H1 (cell line): ENCODE data around the gene HMHB1. TPM values are rescaled to one million over a fixed set of nuclear protein-coding genes. Genes with fewer than 3 reads are reported as not detected.

ENCODE experiments used
- CTCF ChIA-PET: fragments of 300-600 bp; sonication (Branson Sonifier 250); formaldehyde crosslinking; loops from one replicate; lab custom pipeline; 2021; ENCODE audit not compliant: partially characterized antibody; lab: Charles Lee
- POLR2A ChIA-PET: fragments of 300-600 bp; sonication (Branson Sonifier 250); formaldehyde crosslinking; loops from one replicate; lab custom pipeline; 2021; ENCODE audit warnings: inconsistent platforms; ENCODE audit not compliant: partially characterized antibody; lab: Charles Lee
- DNase-seq, 2 experiments: peaks; one replicate each; pipeline versions ENCODE4 v3.0.0 to v3.0.0-alpha.2; 2010 to 2022; ENCODE audit warnings: low spot score in 2 of 2, low read depth in 1 of 2, mixed read lengths in 1 of 2
- FAIRE-seq: peaks from 2 replicates; lab custom pipeline; 2011; peaks lifted over from hg19 to GRCh38; lab: Jason Lieb, UNC
- H2AFZ ChIP-seq: 2 replicates; pipeline ENCODE4 v1.8.1; 2012; ENCODE audit warnings: low read length, inconsistent platforms
- H2AK5ac ChIP-seq: 2 replicates; pipeline ENCODE4 v1.6.1; 2013; ENCODE audit warnings: low read depth, low read length
- H2BK120ac ChIP-seq: replicated peaks from 2 replicates; pipeline ENCODE3; 2013; ENCODE audit warnings: low read depth, low read length, inconsistent platforms
- H2BK12ac ChIP-seq: 2 replicates; pipeline ENCODE4 v1.6.1; 2013; ENCODE audit warnings: low read depth, low read length
- H2BK15ac ChIP-seq: 2 replicates; pipeline ENCODE4 v1.6.1; 2013; ENCODE audit warnings: low read length
- H2BK20ac ChIP-seq: 2 replicates; pipeline ENCODE4 v1.6.1; 2013; ENCODE audit warnings: low read length
- H2BK5ac ChIP-seq: 2 replicates; pipeline ENCODE4 v1.6.1; 2013; ENCODE audit warnings: low read depth, low read length
- H3K14ac ChIP-seq: 2 replicates; pipeline ENCODE4 v1.6.1; 2013; ENCODE audit warnings: inconsistent platforms; ENCODE audit not compliant: insufficient read length
- H3K18ac ChIP-seq: 2 replicates; pipeline ENCODE4 v1.6.1; 2013; ENCODE audit warnings: low read length; ENCODE audit errors: extremely low read depth
- H3K23ac ChIP-seq: 2 replicates; pipeline ENCODE4 v1.6.1; 2013; ENCODE audit warnings: inconsistent platforms; ENCODE audit not compliant: insufficient read length
- H3K23me2 ChIP-seq: 2 replicates; pipeline ENCODE4 v1.6.1; 2013; ENCODE audit warnings: low read depth, low read length
- H3K27ac ChIP-seq: 2 replicates; pipeline ENCODE4 v1.6.1; 2011; ENCODE audit warnings: low read depth, low read length, inconsistent platforms
- H3K27me3 ChIP-seq, 4 experiments: replicated peaks in 1 of 4; 1 replicate in 1 of 4; 2 replicates in 3 of 4; pipeline versions ENCODE4 v1.6.1 to v1.8.1; 2011 to 2013; ENCODE audit warnings: low read length in 3 of 4, mild to moderate bottlenecking in 3 of 4, inconsistent platforms in 2 of 4, mixed read lengths in 2 of 4, moderate library complexity in 1 of 4; ENCODE audit not compliant: control insufficient read depth in 3 of 4, insufficient read depth in 3 of 4; ENCODE audit errors: extremely low read depth in 1 of 4
- H3K36me3 ChIP-seq, 4 experiments: 2 replicates each; pipeline versions ENCODE4 v1.6.1 to v1.8.1; 2011 to 2013; ENCODE audit warnings: mild to moderate bottlenecking in 4 of 4, low read length in 3 of 4, moderate library complexity in 2 of 4, control low read depth in 1 of 4, inconsistent platforms in 1 of 4; ENCODE audit not compliant: insufficient read depth in 4 of 4, control insufficient read depth in 2 of 4
- H3K4ac ChIP-seq: replicated peaks from 2 replicates; pipeline ENCODE3; 2013; ENCODE audit warnings: low read length, low read depth, mixed read lengths, inconsistent platforms; ENCODE audit not compliant: insufficient read length
- H3K4me1 ChIP-seq, 4 experiments: replicated peaks in 1 of 4; 1 replicate in 1 of 4; 2 replicates in 3 of 4; pipeline versions ENCODE4 v1.6.1 to v1.8.1; 2011 to 2013; ENCODE audit warnings: low read length in 3 of 4, inconsistent platforms in 2 of 4, mixed read lengths in 1 of 4; ENCODE audit not compliant: insufficient read depth in 4 of 4, control insufficient read depth in 3 of 4
- H3K4me2 ChIP-seq, 2 experiments: 2 replicates each; pipeline versions ENCODE4 v1.6.1 to v1.8.1; 2011 to 2013; ENCODE audit warnings: low read depth in 2 of 2, low read length in 2 of 2, control low read depth in 1 of 2, inconsistent platforms in 1 of 2, mild to moderate bottlenecking in 1 of 2; ENCODE audit not compliant: insufficient read depth in 1 of 2
- H3K4me3 ChIP-seq, 4 experiments: fragments of 200-600, 300-600 bp in 1 of 4; sonication (generic), shearing (Covaris generic), sonication (Bioruptor Twin) in 1 of 4; 2 replicates each; pipeline versions ENCODE4 v1.5.1 to v1.8.1; 2011 to 2016; ENCODE audit warnings: low read length in 4 of 4, low read depth in 3 of 4, control low read depth in 2 of 4, inconsistent platforms in 2 of 4, mild to moderate bottlenecking in 2 of 4, mixed read lengths in 1 of 4, moderate library complexity in 1 of 4; ENCODE audit not compliant: insufficient read depth in 2 of 4; ENCODE audit errors: extremely low read depth in 1 of 4
- H3K56ac ChIP-seq: replicated peaks from 2 replicates; pipeline ENCODE3; 2013; ENCODE audit warnings: low read depth, mild to moderate bottlenecking, mixed read lengths, low read length, inconsistent platforms; ENCODE audit not compliant: insufficient read length
- H3K79me1 ChIP-seq: 2 replicates; pipeline ENCODE4 v1.6.1; 2013; ENCODE audit warnings: low read depth, low read length, control low read depth
- H3K79me2 ChIP-seq, 2 experiments: 2 replicates each; pipeline versions ENCODE4 v1.6.1 to v1.8.1; 2012 to 2013; ENCODE audit warnings: low read length in 2 of 2, mild to moderate bottlenecking in 2 of 2, inconsistent platforms in 1 of 2; ENCODE audit not compliant: insufficient read depth in 2 of 2, control insufficient read depth in 1 of 2
- H3K9ac ChIP-seq, 4 experiments: replicated peaks in 1 of 4; 1 replicate in 1 of 4; 2 replicates in 3 of 4; pipeline versions ENCODE4 v1.6.1 to v1.8.1; 2011 to 2013; ENCODE audit warnings: low read depth in 3 of 4, low read length in 3 of 4, control low read depth in 2 of 4, mild to moderate bottlenecking in 2 of 4, moderate library complexity in 2 of 4, inconsistent platforms in 1 of 4; ENCODE audit errors: extremely low read depth in 1 of 4
- H3K9me3 ChIP-seq, 2 experiments: 2 replicates each; pipeline versions ENCODE4 v1.6.1 to v1.8.1; 2012 to 2013; ENCODE audit warnings: mild to moderate bottlenecking in 2 of 2, moderate library complexity in 2 of 2, control low read depth in 1 of 2, inconsistent platforms in 1 of 2, low read depth in 1 of 2, low read length in 1 of 2, mixed read lengths in 1 of 2; ENCODE audit not compliant: insufficient read depth in 2 of 2
- H4K20me1 ChIP-seq, 2 experiments: replicated peaks in 1 of 2; 2 replicates each; pipeline versions ENCODE3 to v1.8.1; 2011 to 2013; ENCODE audit warnings: inconsistent platforms in 2 of 2, low read length in 2 of 2, mild to moderate bottlenecking in 1 of 2; ENCODE audit not compliant: insufficient read depth in 2 of 2, control insufficient read depth in 1 of 2
- H4K5ac ChIP-seq: 2 replicates; pipeline ENCODE4 v1.6.1; 2013; ENCODE audit warnings: low read length, low read depth, mixed read lengths, inconsistent platforms; ENCODE audit not compliant: insufficient read length
- H4K8ac ChIP-seq: 2 replicates; pipeline ENCODE4 v1.8.0; 2013; ENCODE audit warnings: mild to moderate bottlenecking, moderate library complexity, low read length, inconsistent platforms; ENCODE audit not compliant: insufficient read depth; ENCODE audit errors: extremely low read depth
- H4K91ac ChIP-seq: replicated peaks from 2 replicates; pipeline ENCODE3; 2013; ENCODE audit warnings: low read length, mixed read lengths, inconsistent platforms; ENCODE audit not compliant: insufficient read length
- BACH1 ChIP-seq: IDR thresholded peaks from 2 replicates; pipeline ENCODE4 v1.6.1; 2012; ENCODE audit warnings: low read length, improper control_type of control experiment
- BRCA1 ChIP-seq: IDR thresholded peaks from 2 replicates; pipeline ENCODE4 v1.6.1; 2012; ENCODE audit warnings: low read depth, low read length, improper control_type of control experiment
- CTBP2 ChIP-seq: IDR thresholded peaks from 2 replicates; pipeline ENCODE4 v1.7.0; 2011; ENCODE audit warnings: borderline replicate concordance, mild to moderate bottlenecking, moderate library complexity, mixed read lengths, low read length; ENCODE audit not compliant: insufficient read depth, insufficient read length
- GABPA ChIP-seq: IDR thresholded peaks from 2 replicates; pipeline ENCODE4 v1.6.1; 2011; ENCODE audit warnings: mild to moderate bottlenecking, low read length, moderate library complexity, borderline replicate concordance; ENCODE audit not compliant: insufficient read depth
- GTF2F1 ChIP-seq: IDR thresholded peaks from 2 replicates; pipeline ENCODE4 v1.6.1; 2012; ENCODE audit warnings: low read depth, low read length, improper control_type of control experiment, borderline replicate concordance
- HDAC6 ChIP-seq: IDR thresholded peaks from one replicate; pipeline ENCODE4 v1.7.1; 2012; ENCODE audit warnings: low read depth, mild to moderate bottlenecking, inconsistent platforms, low read length, moderate library complexity
- JUND ChIP-seq: IDR thresholded peaks from 2 replicates; pipeline ENCODE4 v1.6.1; 2011; ENCODE audit warnings: mild to moderate bottlenecking, improper control_type of control experiment, low read length
- MAFK ChIP-seq: IDR thresholded peaks from 2 replicates; pipeline ENCODE4 v1.6.1; 2012; ENCODE audit warnings: low read depth, mild to moderate bottlenecking, improper control_type of control experiment, low read length
- NANOG ChIP-seq: IDR thresholded peaks from 2 replicates; pipeline ENCODE4 v1.6.1; 2011; ENCODE audit warnings: low read length, low read depth, mild to moderate bottlenecking, inconsistent platforms; ENCODE audit not compliant: insufficient read depth, poor library complexity, severe bottlenecking
- POLR2A ChIP-seq, 2 experiments: IDR thresholded peaks; 1 replicate in 1 of 2; 2 replicates in 1 of 2; pipeline ENCODE4 v1.6.1; 2011; ENCODE audit warnings: low read depth in 2 of 2, low read length in 2 of 2, mild to moderate bottlenecking in 2 of 2; ENCODE audit errors: control extremely low read depth in 1 of 2
- POLR2AphosphoS5 ChIP-seq: IDR thresholded peaks from 2 replicates; pipeline ENCODE4 v1.6.1; 2011; ENCODE audit warnings: low read depth, low read length
- SIX5 ChIP-seq: IDR thresholded peaks from 2 replicates; pipeline ENCODE4 v1.6.1; 2011; ENCODE audit warnings: mild to moderate bottlenecking, low read depth, low read length
- SP1 ChIP-seq: IDR thresholded peaks from 2 replicates; pipeline ENCODE4 v1.6.1; 2011; ENCODE audit warnings: low read depth, low read length
- SP2 ChIP-seq: IDR thresholded peaks from 2 replicates; pipeline ENCODE4 v1.6.1; 2012; ENCODE audit warnings: mild to moderate bottlenecking, low read length, inconsistent platforms
- SP4 ChIP-seq: IDR thresholded peaks from 2 replicates; pipeline ENCODE4 v1.6.1; 2012; ENCODE audit warnings: low read length, inconsistent platforms
- SRF ChIP-seq: IDR thresholded peaks from 2 replicates; pipeline ENCODE4 v1.6.1; 2011; ENCODE audit warnings: mild to moderate bottlenecking, low read depth, low read length, moderate library complexity
- TAF7 ChIP-seq: optimal IDR thresholded peaks from 2 replicates; pipeline ENCODE3; 2011; ENCODE audit warnings: low read depth, mild to moderate bottlenecking, inconsistent platforms, low read length, moderate library complexity, borderline replicate concordance
- WGBS, 2 experiments: shearing (Covaris generic) in 1 of 2; methylation state at CpG; one replicate each; pipeline versions ENCODE4 v1.1.6 to v1.1.7; 2013 to 2015; ENCODE audit warnings: low lambda C conversion rate in 2 of 2, mixed read lengths in 2 of 2, inconsistent platforms in 1 of 2, low coverage in 1 of 2, missing lambda C conversion rate in 1 of 2; ENCODE audit not compliant: insufficient replicate concordance in 2 of 2, insufficient coverage in 1 of 2, insufficient read length in 1 of 2; ENCODE audit errors: extremely low coverage in 1 of 2, missing lambda C conversion rate in 1 of 2; 5-methylcytosine and 5-hydroxymethylcytosine counted together
- polyA plus RNA-seq, 7 experiments: library from polyadenylated mRNA; depleted of rRNA in 3 of 7; stranded (reverse) in 5 of 7; unstranded in 2 of 7; fragments of >200 nt in 5 of 7; fragments of 200-250 nt in 2 of 7; gene quantifications; 1 replicate in 5 of 7; 2 replicates in 1 of 7; 4 replicates in 1 of 7; pipeline versions ENCODE4 v1.2.1 to v1.2.3, GENCODE V29; 2011 to 2013; ENCODE audit warnings: missing spikeins in 2 of 7, mixed read lengths in 2 of 7
- total RNA-seq: library from RNA; stranded (reverse); fragmentation: NEBNext Ultra II Directional; extraction: Animal tissue kit (Norgen Biotek cat#: 25700); gene quantifications from 2 replicates; pipeline ENCODE4 v1.2.1, GENCODE V29; 2021

Gene HMHB1
- total and polyA plus RNA-seq, 2 of the 8 experiments (the other 6 are each of a cell fraction or from before 2014, with no cell fraction given): not detected

DNA sequence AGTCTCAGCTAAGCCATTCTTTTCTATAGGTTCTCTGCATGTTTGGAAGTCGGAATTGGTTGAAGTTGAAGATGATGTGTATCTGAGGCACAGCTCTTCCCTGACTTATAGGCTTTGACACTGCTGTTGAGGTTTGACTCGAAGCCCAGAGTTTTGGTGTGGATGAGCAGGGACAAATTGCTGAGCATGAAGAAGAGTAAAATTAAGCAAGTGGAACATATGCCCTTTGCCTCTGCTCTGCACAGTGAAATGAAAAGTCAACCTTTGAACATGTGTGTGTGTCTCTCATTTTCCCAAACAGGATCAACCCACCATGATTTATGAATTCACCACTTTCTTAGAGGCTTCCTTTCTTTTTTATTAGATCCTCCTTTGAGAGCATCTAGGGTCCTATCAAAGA is 8.5 kb downstream of the HMHB1 start:
- CTCF ChIA-PET: no interaction called here
- H3K4ac ChIP-seq: no peak overlapping the region
- no peaks in the 10 kb centered on the region for H3K27me3 ChIP-seq
- no peak overlapping the region for H3K9ac ChIP-seq
- H3K4me2 ChIP-seq: no peak overlapping the region
- no peak overlapping the region for H2BK120ac ChIP-seq
- no peak for DNase-seq
- no peak overlapping the region for H3K18ac ChIP-seq
- H3K9me3 ChIP-seq: no peaks in the 10 kb centered on the region
- H4K5ac ChIP-seq: no peak overlapping the region
- H2AK5ac ChIP-seq: no peak overlapping the region
- no peak for FAIRE-seq
- H3K4me1 ChIP-seq: no peaks in the 10 kb centered on the region
- H3K23me2 ChIP-seq: no peaks in the 10 kb centered on the region
- no peak overlapping the region for H3K4me3 ChIP-seq
- no peaks in the 10 kb centered on the region for H3K79me2 ChIP-seq
- no peak overlapping the region for H2BK15ac ChIP-seq
- no peak overlapping the region for H2BK5ac ChIP-seq
- no peaks in the 10 kb centered on the region for H3K36me3 ChIP-seq
- H3K14ac ChIP-seq: no peak overlapping the region
- 0 out of 2 replicates have a peak overlapping the region, but pooled peaks have one; percentile 51 for H2AFZ ChIP-seq
- no peak overlapping the region for H2BK12ac ChIP-seq
- H3K79me1 ChIP-seq: no peaks in the 10 kb centered on the region
- H3K56ac ChIP-seq: no peak overlapping the region
- no peak overlapping the region for H4K91ac ChIP-seq
- WGBS, 2 experiments: 91% methylated on average over 2 of the region's 2 CpGs; no CpG with 5 or more reads in 1 of the 2 experiments
- no peak overlapping the region for H4K8ac ChIP-seq
- H3K27ac ChIP-seq: no peak overlapping the region
- no peak for TF ChIP-seq HDAC6
- TF ChIP-seq GTF2F1: no peak
- no peak for TF ChIP-seq GABPA
- TF ChIP-seq SP4: no peak
- no peak for TF ChIP-seq POLR2A (IDR thresholded peaks at IDR 0.05; ENCODE audit: control extremely low read depth in 1 of 2, low read depth in 2 of 2, low read length in 2 of 2)
- TF ChIP-seq SP2: no peak
- TF ChIP-seq CTBP2: no peak
- no peak for TF ChIP-seq BRCA1
- TF ChIP-seq SP1: no peak
- TF ChIP-seq NANOG: no peak
- no peak for TF ChIP-seq POLR2AphosphoS5
- TF ChIP-seq JUND: no peak
- no peak for TF ChIP-seq MAFK
- TF ChIP-seq TAF7: no peak
- no peak for TF ChIP-seq SIX5
- no peak for TF ChIP-seq BACH1
- TF ChIP-seq SRF: no peak
- TF ChIP-seq, all 59 proteins: peak for 0
- no peaks in the 10 kb centered on the region for H4K20me1 ChIP-seq
- POLR2A ChIA-PET: interaction anchor here (0.7 kb wide), 1 partner anchor 1515 kb away, joined by 3 read pairs; no protein-coding TSS in a partner anchor
- H2BK20ac ChIP-seq: no peak overlapping the region
- H3K23ac ChIP-seq: no peak overlapping the region
